WERI-Rb-1 (cell line): ENCODE results near the gene TPRN.

Source experiments
- DNase-seq: peaks from one replicate; pipeline ENCODE4 v3.0.0-alpha.2; 2020
- H3K27ac ChIP-seq: fragments of 250-450 bp; sonication (Bioruptor Pico); 2 replicates; pipeline ENCODE4 v1.5.1; 2020; ENCODE audit warnings: mild to moderate bottlenecking, moderate library complexity
- H3K27me3 ChIP-seq: fragments of 250-450 bp; sonication (Bioruptor Pico); 2 replicates; pipeline ENCODE4 v1.5.1; 2021; ENCODE audit warnings: mild to moderate bottlenecking, low read depth, moderate library complexity; ENCODE audit not compliant: insufficient read depth, severe bottlenecking
- H3K36me3 ChIP-seq: fragments of 250-450 bp; sonication (Bioruptor Pico); 2 replicates; pipeline ENCODE4 v1.5.1; 2020; ENCODE audit warnings: mild to moderate bottlenecking, moderate library complexity
- H3K4me3 ChIP-seq: 2 replicates; pipeline ENCODE4 v1.5.1; 2011; ENCODE audit warnings: low read depth, mild to moderate bottlenecking, control low read depth, low read length
- H3K9me3 ChIP-seq: fragments of 250-450 bp; sonication (Bioruptor Pico); 2 replicates; pipeline ENCODE4 v1.5.1; 2021; ENCODE audit warnings: mild to moderate bottlenecking, moderate library complexity; ENCODE audit not compliant: severe bottlenecking
- CTCF ChIP-seq: IDR thresholded peaks from 2 replicates; pipeline ENCODE4 v1.5.1; 2011; ENCODE audit warnings: low read depth, mild to moderate bottlenecking, control low read depth, inconsistent platforms, low read length

TPRN gene

GRCh38 chr9:137163365-137163715, 37.2 kb downstream of the TPRN start:
- no peak for TF ChIP-seq CTCF
- Histone ChIP-seq H3K27me3 (no peaks in the 10 kb centered on the region), H3K4me3 (no peak overlapping the region), H3K27ac (no peak overlapping the region), H3K36me3 (no peaks in the 10 kb centered on the region), H3K9me3 (no peaks in the 10 kb centered on the region)
- DNase-seq: no peak

- no peak for DNase-seq
- no peaks in the 10 kb centered on the region for H3K9me3 ChIP-seq
- H3K27me3 ChIP-seq: no peaks in the 10 kb centered on the region
- TF ChIP-seq CTCF: no peak
- no peak overlapping the region for H3K27ac ChIP-seq
- no peak overlapping the region for H3K4me3 ChIP-seq
- H3K36me3 ChIP-seq: no peaks in the 10 kb centered on the region
Measured at GRCh38 chr9:137162505-137163364, 37.8 kb downstream of the TPRN start.

- no peaks in the 10 kb centered on the region for H3K36me3 ChIP-seq
- H3K27ac ChIP-seq: no peak overlapping the region
- TF ChIP-seq CTCF: no peak
- no peaks in the 10 kb centered on the region for H3K9me3 ChIP-seq
- H3K27me3 ChIP-seq: no peaks in the 10 kb centered on the region
- H3K4me3 ChIP-seq: no peak overlapping the region
- DNase-seq: no peak
Measured at GRCh38 chr9:137161558-137162486, 38.7 kb downstream of the TPRN start.

GRCh38 chr9:137160716-137161557, 39.6 kb downstream of the TPRN start:
- Histone ChIP-seq H3K9me3 (no peaks in the 10 kb centered on the region), H3K36me3 (no peaks in the 10 kb centered on the region), H3K27me3 (no peaks in the 10 kb centered on the region), H3K27ac (no peak overlapping the region), H3K4me3 (no peak overlapping the region)
- TF ChIP-seq CTCF: no peak
- DNase-seq: no peak

- no peak overlapping the region for H3K4me3 ChIP-seq
- H3K36me3 ChIP-seq: no peaks in the 10 kb centered on the region
- no peak for TF ChIP-seq CTCF
- no peaks in the 10 kb centered on the region for H3K9me3 ChIP-seq
- no peak for DNase-seq
- H3K27me3 ChIP-seq: no peaks in the 10 kb centered on the region
- no peak overlapping the region for H3K27ac ChIP-seq
Measured at GRCh38 chr9:137160054-137160425, 40.5 kb downstream of the TPRN start.
